ENCODE measurements around the gene MEPCE.

DNA sequence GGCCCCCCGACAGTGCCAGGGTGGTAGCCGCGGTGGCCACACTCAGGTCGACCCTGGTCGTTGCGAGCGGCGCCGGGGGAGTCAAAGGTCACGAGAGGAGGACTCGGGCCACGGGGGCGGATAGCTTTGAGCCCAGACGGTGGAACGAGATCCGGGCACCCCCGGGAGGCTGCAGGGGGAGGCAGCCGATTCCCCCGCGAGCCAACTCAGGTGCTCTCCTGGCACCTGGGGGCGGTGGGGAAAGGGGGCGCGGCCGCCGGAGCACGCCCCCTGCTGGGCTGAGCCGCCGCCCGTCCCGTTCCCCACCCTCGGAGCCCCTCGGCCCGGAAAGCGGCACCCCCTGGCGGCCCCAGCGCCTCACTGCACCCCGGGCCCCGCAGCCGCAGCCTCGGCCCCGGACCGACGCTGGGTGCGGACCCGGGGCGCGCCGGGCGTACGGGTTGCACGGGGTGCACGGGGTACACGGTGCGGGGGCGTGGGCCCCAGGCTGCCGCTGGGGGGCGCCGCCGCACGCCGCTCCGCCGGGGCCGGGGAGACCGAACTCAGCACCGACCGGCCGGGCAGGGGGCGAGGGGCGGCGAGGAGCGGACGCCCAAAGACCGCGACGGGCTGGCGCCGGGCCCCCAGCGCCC, 53.6 kb downstream of the MEPCE start:
- TF ChIP-seq POLR2AphosphoS5 (IDR thresholded peaks at IDR 0.05; ENCODE audit: borderline replicate concordance, low read depth, low read length) (no peak), EZH2 (IDR thresholded peaks at IDR 0.05) (no peak)
